PC-3 (cell line): ENCODE measurements around the gene DGKI.

Experiments used
- EZH2 ChIP-seq: fragments of 300-600 bp; sonication (generic); IDR thresholded peaks from one replicate; pipeline ENCODE4 v1.6.1; 2017; ENCODE audit warnings: antibody characterized with exemption, mild to moderate bottlenecking, low read length; ENCODE audit not compliant: unreplicated experiment
- EZH2phosphoT487 ChIP-seq: fragments of 300-600 bp; sonication (generic); IDR thresholded peaks from 2 replicates; pipeline ENCODE4 v1.6.1; 2018; ENCODE audit warnings: mild to moderate bottlenecking, antibody characterized with exemption, low read length, borderline replicate concordance
- TF ChIP-seq, protein P1 (sequence below): fragments of 300-600 bp; sonication (generic); conservative IDR thresholded peaks from 2 replicates; pipeline ENCODE4 v1.5.1; 2017; ENCODE audit warnings: antibody characterized with exemption, low read depth, mild to moderate bottlenecking, low read length

DNA sequence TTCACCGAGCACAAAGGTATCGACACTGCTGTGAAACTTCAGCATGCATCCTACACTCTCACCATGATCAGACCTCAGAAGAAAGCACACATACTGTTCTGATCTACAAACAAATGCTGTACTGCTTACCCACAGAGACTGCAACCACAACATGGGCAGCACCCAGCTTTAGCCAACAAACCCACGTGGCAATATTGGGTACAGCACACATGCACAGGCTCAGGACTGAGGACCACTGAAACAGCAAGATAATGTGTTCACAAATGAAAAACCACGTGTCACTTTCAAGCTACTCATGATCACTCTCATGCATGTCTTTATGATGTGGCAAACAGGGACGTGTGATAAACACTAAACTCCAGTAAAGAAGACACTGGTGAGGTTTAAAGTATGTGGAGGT lies 383.9 kb downstream of the DGKI start:
- TF ChIP-seq, protein P1, sequence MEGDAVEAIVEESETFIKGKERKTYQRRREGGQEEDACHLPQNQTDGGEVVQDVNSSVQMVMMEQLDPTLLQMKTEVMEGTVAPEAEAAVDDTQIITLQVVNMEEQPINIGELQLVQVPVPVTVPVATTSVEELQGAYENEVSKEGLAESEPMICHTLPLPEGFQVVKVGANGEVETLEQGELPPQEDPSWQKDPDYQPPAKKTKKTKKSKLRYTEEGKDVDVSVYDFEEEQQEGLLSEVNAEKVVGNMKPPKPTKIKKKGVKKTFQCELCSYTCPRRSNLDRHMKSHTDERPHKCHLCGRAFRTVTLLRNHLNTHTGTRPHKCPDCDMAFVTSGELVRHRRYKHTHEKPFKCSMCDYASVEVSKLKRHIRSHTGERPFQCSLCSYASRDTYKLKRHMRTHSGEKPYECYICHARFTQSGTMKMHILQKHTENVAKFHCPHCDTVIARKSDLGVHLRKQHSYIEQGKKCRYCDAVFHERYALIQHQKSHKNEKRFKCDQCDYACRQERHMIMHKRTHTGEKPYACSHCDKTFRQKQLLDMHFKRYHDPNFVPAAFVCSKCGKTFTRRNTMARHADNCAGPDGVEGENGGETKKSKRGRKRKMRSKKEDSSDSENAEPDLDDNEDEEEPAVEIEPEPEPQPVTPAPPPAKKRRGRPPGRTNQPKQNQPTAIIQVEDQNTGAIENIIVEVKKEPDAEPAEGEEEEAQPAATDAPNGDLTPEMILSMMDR = no peak
- TF ChIP-seq EZH2 = no peak
- TF ChIP-seq EZH2phosphoT487 = no peak
